K562 (cell line): ENCODE data around the gene ACOT13. TPM values are rescaled to one million over a fixed set of nuclear protein-coding genes. Genes with fewer than 3 reads are reported as not detected.
"Not testable (repeated sequence)": the region's sequence is repeated elsewhere in the genome, so short reads cannot be mapped to it uniquely, and the experiment has no call there.

Source experiments
- AFF4 ChIP-seq: sonication (generic); formaldehyde crosslinking; IDR thresholded peaks from 2 replicates; pipeline ENCODE4 v1.8.0; 2023; ENCODE audit warnings: mild to moderate bottlenecking, missing genetic modification reagents
- CREB3L1 ChIP-seq: fragments of 450-650 bp; IDR thresholded peaks from 2 replicates; pipeline ENCODE4 v1.6.1; 2014; ENCODE audit warnings: low read depth, mild to moderate bottlenecking, moderate library complexity, borderline replicate concordance
- E2F6 ChIP-seq, 2 experiments: IDR thresholded peaks; 2 replicates each; pipeline ENCODE4 v1.6.1; 2011; ENCODE audit warnings: borderline replicate concordance in 1 of 2, control low read depth in 1 of 2, low read depth in 1 of 2, low read length in 1 of 2, mild to moderate bottlenecking in 1 of 2, mixed read lengths in 1 of 2, moderate library complexity in 1 of 2; ENCODE audit not compliant: insufficient read depth in 1 of 2, insufficient read length in 1 of 2, poor library complexity in 1 of 2, severe bottlenecking in 1 of 2; ENCODE audit errors: extremely low read depth in 1 of 2
- FOXK2 ChIP-seq, 2 experiments: fragments of 450-650 bp; IDR thresholded peaks in 1 of 2; conservative IDR thresholded peaks in 1 of 2; 2 replicates each; pipeline ENCODE4 v1.6.1; 2016; ENCODE audit warnings: low read depth in 2 of 2, mild to moderate bottlenecking in 1 of 2
- HEY1 ChIP-seq: fragments of 250-450 bp; sonication (Bioruptor Pico); IDR thresholded peaks from 2 replicates; pipeline ENCODE4 v1.5.0; 2020; ENCODE audit warnings: mild to moderate bottlenecking, moderate library complexity, borderline replicate concordance
- LARP7 ChIP-seq: fragments of 450-650 bp; IDR thresholded peaks from 2 replicates; pipeline ENCODE4 v1.6.1; 2016
- MYBL2 ChIP-seq, 2 experiments: fragments of 450-650 bp in 1 of 2; sonication (generic) in 1 of 2; formaldehyde crosslinking in 1 of 2; IDR thresholded peaks; 2 replicates each; pipeline versions ENCODE4 v1.6.1 to v1.8.1; 2017 to 2022; ENCODE audit warnings: borderline replicate concordance in 1 of 2, inconsistent platforms in 1 of 2, low read depth in 1 of 2, mild to moderate bottlenecking in 1 of 2, missing genetic modification reagents in 1 of 2, moderate library complexity in 1 of 2
- NR2C1 ChIP-seq, 2 experiments: fragments of 450-650 bp; IDR thresholded peaks; 2 replicates each; pipeline ENCODE4 v1.6.1; 2017; ENCODE audit warnings: mild to moderate bottlenecking in 2 of 2, antibody characterized with exemption in 1 of 2, inconsistent platforms in 1 of 2, missing compliant biosample characterization in 1 of 2, missing genetic modification characterization in 1 of 2
- POLR2AphosphoS2 ChIP-seq: IDR thresholded peaks from 2 replicates; pipeline ENCODE4 v1.6.1; 2012; ENCODE audit warnings: low read length, improper control_type of control experiment
- SMARCA5 ChIP-seq: fragments of 450-650 bp; IDR thresholded peaks from 2 replicates; pipeline ENCODE4 v1.6.1; 2016
- ZNF583 ChIP-seq: fragments of 250-450 bp; sonication (Bioruptor Pico); IDR thresholded peaks from 2 replicates; pipeline ENCODE4 v1.4.0; 2020
- polyA plus RNA-seq, 8 experiments: library from polyadenylated mRNA; depleted of rRNA in 4 of 8; stranded (reverse) in 5 of 8; unstranded in 3 of 8; fragments of >200 nt; fragmentation: Nextera tagmentation in 2 of 8; fragmentation: Illumina TruSeq in 1 of 8; extraction: Ambion mirVana in 2 of 8; extraction: Trizol in 1 of 8; gene quantifications; 2 replicates each; pipeline versions ENCODE4 v1.2.1 to v1.2.3, GENCODE V29; 2011 to 2014; ENCODE audit warnings: inconsistent platforms in 1 of 8, missing spikeins in 1 of 8
- total RNA-seq, 7 experiments: library from RNA; depleted of rRNA in 6 of 7; stranded (reverse); fragments of >200 nt in 6 of 7; fragmentation: Illumina TruSeq in 2 of 7; extraction: Trizol in 2 of 7; gene quantifications; 2 replicates each; pipeline versions ENCODE4 v1.2.1 to v1.2.3, GENCODE V29; 2011 to 2021; ENCODE audit warnings: low replicate concordance in 1 of 7
- TF ChIP-seq, protein P1 (sequence below): fragments of 450-650 bp; IDR thresholded peaks from 2 replicates; pipeline ENCODE4 v1.6.1; 2016
- TF ChIP-seq, protein P2 (sequence below), 2 experiments: fragments of 250-450 bp in 1 of 2; fragments of 450-650 bp in 1 of 2; sonication (Bioruptor Pico) in 1 of 2; IDR thresholded peaks; 2 replicates each; pipeline versions ENCODE4 v1.6.1 to v1.8.0; 2016 to 2021; ENCODE audit warnings: mild to moderate bottlenecking in 2 of 2, moderate library complexity in 2 of 2, missing compliant biosample characterization in 1 of 2, missing genetic modification characterization in 1 of 2

Gene ACOT13
- total and polyA plus RNA-seq, 9 of the 15 experiments (the other 6 are each of a cell fraction or from before 2014, with no cell fraction given): 14.1 to 129 (median 65.7) TPM

GRCh38 chr6:24668066-24668996 lies 1.5 kb downstream of the ACOT13 start (continued):
- TF ChIP-seq POLR2AphosphoS2: peak; percentile 89
- 0 out of 2 replicates have a peak, but pooled peaks have one; percentile 25 for TF ChIP-seq HEY1 (CRISPR knock-in tag)
- 0 out of 2 replicates have a peak, but pooled peaks have one; percentile 72 for TF ChIP-seq AFF4
- TF ChIP-seq CREB3L1: peak; percentile 22; the same call in 1 of the 2 replicates
- peak in 1 of 2 experiments; percentile 39; a peak in 2 of 4 replicates for TF ChIP-seq FOXK2 (conservative IDR thresholded peaks at IDR 0.05 in 1 of 2, IDR thresholded peaks at IDR 0.05 in 1 of 2; ENCODE audit: low read depth in 2 of 2)
- TF ChIP-seq, protein P1, sequence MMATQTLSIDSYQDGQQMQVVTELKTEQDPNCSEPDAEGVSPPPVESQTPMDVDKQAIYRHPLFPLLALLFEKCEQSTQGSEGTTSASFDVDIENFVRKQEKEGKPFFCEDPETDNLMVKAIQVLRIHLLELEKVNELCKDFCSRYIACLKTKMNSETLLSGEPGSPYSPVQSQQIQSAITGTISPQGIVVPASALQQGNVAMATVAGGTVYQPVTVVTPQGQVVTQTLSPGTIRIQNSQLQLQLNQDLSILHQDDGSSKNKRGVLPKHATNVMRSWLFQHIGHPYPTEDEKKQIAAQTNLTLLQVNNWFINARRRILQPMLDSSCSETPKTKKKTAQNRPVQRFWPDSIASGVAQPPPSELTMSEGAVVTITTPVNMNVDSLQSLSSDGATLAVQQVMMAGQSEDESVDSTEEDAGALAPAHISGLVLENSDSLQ: peak; percentile 67
- 0 out of 2 replicates have a peak, but pooled peaks have one; percentile 53 for TF ChIP-seq LARP7
- TF ChIP-seq SMARCA5: peak; percentile 81
- TF ChIP-seq NR2C1 (IDR thresholded peaks at IDR 0.05): 0 out of 2 replicates have a peak, but pooled peaks have one; percentile 13
- TF ChIP-seq NR2C1 (tag; IDR thresholded peaks at IDR 0.05); MYBL2 (CRISPR knock-in tag; IDR thresholded peaks at IDR 0.05; ENCODE audit: borderline replicate concordance): not testable (repeated sequence)
- peak in 1 of 2 experiments; percentile 60 for TF ChIP-seq E2F6 (IDR thresholded peaks at IDR 0.05; ENCODE audit: borderline replicate concordance in 1 of 2, extremely low read depth in 1 of 2, insufficient read depth in 1 of 2, insufficient read length in 1 of 2, low read depth in 1 of 2, low read length in 1 of 2, poor library complexity in 1 of 2, severe bottlenecking in 1 of 2)
- TF ChIP-seq ZNF583 (CRISPR knock-in tag): 0 out of 2 replicates have a peak, but pooled peaks have one; percentile 61
- TF ChIP-seq, protein P2, sequence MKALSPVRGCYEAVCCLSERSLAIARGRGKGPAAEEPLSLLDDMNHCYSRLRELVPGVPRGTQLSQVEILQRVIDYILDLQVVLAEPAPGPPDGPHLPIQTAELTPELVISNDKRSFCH (CRISPR knock-in tag; IDR thresholded peaks at IDR 0.05): not testable (repeated sequence)
- TF ChIP-seq, protein P2 (tag; IDR thresholded peaks at IDR 0.05): 0 out of 2 replicates have a peak, but pooled peaks have one; percentile 44
- TF ChIP-seq MYBL2 (IDR thresholded peaks at IDR 0.05; ENCODE audit: low read depth): peak; percentile 72; the same call in 1 of the 2 replicates
